GM18870 (cell line): ENCODE data around the gene MICALL1.
"Not testable (repeated sequence)": the region's sequence is repeated elsewhere in the genome, so short reads cannot be mapped to it uniquely, and the experiment has no call there.

Source experiments
- ATAC-seq: cut with Tn5 transposase; IDR thresholded peaks from one replicate; pipeline ENCODE4 v1.9.1; 2021; ENCODE audit warnings: moderate library complexity; ENCODE audit not compliant: unreplicated experiment

MICALL1 gene

DNA sequence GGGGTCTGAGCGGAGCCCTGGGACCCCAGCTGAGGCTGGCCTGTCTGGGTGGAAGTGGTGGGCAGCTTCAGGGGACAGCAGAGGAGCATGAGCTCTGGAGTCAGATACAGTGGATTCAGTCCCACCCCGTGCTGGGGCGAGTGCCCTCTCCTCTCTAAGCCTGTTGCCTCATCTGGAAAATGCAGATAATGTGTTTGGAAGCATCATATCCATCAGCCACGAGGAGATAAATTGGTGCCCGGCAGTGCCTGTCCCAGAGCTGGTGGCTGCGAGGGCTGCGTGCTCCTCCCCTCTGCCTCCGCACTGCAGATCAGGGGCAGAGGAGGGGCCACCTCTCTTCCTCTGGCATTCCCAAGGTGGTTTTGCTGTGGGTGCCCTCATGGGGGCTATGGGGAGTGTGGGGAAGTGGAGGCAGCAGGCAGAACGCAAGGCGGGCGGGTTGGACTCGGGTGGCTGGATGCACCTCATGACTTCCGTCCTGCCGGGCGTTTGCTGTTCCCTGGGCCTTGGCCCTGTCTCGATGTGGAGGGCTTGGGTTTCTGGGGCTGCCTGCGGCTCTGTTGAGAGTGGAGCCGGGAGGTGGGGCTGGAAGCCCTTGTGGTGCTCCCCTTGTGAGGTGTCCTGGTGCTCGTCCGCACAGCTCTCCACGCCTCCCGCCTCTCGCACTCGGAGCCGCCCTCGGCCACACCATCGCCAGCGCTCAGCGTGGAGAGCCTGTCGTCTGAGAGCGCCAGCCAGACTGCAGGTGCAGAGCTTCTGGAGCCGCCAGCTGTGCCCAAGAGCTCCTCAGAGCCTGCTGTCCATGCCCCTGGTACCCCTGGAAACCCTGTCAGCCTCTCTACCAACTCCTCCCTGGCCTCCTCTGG, 20.9 kb downstream of the MICALL1 start:
- no peak for ATAC-seq

DNA sequence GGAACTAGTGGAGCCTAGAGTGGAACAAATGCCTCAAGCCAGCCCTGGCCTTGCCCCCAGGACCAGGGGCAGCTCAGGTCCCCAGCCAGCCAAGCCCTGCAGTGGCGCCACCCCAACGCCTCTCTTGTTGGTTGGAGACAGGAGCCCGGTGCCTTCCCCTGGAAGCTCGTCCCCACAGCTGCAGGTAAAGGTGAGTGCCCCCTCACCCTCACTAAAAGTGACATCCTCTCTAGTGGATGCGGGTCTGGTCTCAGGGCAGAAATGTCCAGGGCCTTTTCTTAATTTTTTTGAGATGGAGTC, 21.5 kb downstream of the MICALL1 start:
- no peak for ATAC-seq

DNA sequence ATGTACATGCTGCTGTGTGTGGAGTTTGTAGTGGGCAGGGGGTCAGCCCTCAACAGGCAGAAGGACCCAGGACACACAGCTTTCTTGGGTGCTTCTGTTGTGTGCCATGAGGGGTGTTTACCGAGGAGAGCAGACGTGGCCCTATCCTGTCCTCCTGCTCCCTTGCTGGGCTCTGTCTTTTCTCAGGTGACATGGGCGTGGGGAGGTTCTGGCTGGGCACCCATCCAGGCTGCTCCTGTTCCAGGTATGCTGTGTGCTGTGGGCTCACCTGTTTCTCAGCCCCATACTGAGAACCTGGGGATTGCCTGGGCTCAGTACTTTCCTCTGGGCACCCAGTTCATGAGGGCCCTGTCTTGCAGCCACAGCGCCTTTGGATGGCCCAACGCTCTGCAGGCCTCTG, 23.3 kb downstream of the MICALL1 start:
- ATAC-seq: no peak

DNA sequence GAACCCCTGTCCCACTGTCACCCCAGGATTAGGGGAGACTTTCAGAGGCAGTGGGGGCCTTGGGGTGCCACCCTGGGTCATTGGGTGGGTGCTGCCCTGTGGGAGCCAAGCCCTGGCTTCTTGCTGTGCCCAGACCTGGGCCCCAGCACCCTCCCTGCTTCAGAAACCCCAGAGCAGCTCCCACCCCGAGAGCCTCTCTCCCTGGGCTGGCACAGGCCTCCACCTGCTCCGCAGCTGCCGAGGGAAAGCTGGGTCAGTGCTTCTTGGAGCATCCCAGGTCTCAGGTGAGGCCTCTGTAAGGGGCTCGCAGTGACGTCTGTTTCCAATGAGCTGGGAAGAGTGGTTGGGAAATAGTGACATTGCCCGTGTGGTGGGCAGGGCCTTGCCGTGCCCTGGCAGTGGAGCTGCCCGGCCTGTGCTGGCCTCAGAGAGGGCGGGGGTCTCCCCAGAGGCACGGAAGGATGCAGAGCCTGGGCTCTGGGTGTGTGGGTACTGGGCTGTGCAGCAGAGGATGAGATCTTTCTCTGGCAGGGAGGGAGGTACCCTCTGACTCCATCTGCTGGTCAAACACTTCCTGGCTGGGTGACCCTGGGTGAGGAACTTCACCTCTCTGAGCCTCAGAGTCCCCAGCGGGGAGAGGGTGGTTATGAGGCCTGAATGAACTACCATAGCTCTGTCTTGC, 24.3 kb downstream of the MICALL1 start:
- ATAC-seq: no peak

DNA sequence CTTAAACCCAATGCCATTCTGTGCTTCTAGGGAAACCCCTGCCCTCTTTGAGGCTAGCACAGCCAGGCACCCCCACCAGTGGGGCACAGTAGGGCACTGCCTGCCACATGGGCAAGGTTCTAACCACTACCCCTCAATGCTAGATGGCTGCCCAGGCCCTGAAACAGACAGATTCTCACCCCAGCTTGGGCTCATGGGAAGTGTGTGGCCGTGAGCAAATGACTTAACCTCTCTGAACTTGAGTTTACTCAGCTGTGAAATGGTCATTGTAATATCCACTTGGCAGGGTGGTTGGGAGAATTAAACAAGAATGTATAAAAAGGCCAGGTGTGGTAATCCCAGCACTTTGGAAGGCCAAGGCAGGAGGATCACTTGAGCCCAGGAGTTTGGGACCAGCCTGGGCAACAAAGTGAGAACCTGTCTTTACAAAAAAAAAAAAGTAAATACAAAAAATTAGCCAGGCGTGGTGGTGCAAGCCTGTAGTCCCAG, 24.9 kb downstream of the MICALL1 start:
- no peak for ATAC-seq

DNA sequence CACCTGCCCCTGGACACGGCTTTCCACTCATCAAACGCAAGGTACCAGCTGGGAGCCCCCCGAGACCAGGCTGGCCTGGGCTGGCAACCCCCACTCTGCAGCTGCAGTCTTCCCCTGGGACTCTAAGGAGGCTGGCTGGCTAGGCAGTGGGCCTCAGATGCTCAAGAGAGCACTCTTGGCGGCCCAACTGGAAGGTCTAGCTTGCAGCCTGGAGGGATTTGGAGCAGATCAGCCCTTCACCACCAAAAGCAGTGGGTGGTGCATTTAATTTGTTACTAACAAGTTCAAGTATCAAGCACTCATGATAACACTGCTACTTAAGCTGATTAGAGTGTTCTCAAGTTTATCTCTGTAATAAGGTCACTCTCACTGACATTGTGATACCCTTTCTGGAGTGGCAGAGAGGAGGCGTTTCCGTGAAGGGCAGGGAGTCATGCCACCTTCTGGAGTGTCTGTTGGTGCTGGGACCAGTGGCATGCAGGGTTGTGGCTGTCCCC, 25.8 kb downstream of the MICALL1 start:
- ATAC-seq: no peak

DNA sequence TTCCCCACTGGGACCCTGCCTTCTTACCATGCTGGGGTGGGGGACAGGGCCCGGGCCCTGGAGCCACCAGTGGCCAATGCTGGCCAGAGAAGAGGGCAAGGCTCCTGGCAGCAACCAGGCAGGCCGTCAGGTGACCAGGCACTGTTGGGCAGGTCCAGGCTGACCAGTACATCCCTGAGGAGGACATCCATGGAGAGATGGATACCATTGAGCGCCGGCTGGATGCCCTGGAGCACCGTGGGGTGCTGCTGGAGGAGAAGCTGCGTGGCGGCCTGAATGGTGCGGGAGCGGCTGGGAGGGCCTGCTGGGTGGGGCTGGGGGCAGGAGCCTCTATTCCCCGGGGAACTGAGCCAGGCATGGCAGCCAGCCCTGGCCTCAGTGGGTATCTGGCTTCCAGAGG, 26.3 kb downstream of the MICALL1 start:
- no peak for ATAC-seq

DNA sequence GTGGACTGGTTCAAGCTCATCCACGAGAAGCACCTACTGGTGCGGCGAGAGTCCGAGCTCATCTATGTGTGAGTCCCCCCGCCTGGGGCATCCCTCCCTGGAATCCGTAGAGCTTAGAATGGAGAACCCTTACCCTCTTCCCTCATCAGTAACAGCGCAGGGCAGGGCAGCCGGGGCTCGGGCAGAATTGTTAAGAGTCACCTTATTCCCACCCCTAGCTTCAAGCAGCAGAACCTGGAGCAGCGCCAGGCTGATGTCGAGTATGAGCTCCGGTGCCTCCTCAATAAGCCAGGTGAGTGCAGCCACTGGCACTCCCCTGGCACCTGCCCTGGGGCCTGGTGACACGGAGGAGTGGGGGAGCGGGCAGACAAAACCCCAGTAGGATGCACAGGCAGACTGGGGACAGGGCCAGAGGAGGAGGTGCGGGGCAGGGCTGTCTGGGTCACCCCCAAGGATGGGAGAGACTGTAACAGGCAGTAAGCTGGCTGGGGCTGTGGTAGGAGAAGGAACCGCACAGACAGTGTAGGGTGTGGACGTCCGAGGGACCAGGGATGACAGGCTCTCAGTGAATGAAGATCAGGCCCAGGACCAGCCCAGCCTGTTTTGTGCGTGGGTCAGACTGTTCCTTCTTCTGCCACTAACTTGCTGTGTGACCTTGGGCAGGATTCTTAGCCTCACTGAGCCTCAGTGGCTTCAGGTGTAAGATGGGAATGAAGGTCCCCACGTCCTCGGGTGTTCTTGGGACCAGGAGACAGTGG, 26.9 kb downstream of the MICALL1 start:
- no peak for ATAC-seq

DNA sequence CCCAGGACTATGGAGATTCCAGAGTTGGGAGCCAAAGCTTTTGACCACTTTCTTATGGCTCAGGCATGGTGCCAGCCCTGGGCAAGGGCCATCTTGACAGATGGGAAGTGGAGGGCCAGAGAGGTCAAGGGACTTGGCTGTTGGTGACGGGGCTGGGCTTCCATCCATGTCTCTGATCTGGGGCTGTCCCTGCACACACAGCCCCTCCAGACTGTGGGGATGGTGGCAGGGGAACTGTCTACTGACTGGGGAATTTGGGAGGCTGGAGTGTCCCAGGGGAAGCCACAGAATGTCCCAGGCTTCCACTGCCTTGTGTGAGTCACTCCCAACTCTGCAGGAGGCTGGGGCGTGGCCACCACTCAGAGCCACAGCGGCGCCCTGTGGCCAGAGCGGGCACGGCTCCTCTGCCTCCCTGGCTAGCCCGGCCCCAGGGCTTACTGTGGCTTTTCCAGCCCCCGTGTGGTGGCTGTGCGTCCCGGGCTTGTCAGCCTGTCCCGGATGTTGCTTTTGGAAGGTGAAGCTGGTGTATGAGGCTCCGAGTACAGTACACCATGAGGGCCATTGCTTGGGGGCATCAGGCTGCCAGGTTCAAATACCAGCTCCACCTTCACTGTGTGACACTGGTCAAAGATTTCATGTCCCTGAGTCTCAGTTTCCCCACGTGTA, 27.7 kb downstream of the MICALL1 start:
- peak; percentile 57 for ATAC-seq

DNA sequence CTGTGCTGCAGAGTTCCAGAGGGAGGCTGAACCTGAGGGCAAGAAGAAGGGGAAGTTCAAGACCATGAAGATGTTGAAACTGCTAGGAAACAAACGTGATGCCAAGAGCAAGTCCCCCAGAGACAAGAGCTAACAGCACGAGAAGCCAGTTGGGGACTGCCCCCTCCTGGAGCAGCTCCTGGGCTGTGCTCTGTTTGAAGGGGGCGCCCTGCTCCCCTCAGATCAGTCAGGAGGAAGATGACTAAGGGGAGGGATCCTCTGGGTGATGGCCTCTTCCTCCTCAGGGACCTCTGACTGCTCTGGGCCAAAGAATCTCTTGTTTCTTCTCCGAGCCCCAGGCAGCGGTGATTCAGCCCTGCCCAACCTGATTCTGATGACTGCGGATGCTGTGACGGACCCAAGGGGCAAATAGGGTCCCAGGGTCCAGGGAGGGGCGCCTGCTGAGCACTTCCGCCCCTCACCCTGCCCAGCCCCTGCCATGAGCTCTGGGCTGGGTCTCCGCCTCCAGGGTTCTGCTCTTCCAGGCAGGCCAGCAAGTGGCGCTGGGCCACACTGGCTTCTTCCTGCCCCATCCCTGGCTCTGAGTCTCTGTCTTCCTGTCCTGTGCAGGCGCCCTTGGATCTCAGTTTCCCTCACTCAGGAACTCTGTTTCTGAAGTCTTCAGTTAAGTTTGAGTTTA, 34.7 kb downstream of the MICALL1 start:
- ATAC-seq: no peak

DNA sequence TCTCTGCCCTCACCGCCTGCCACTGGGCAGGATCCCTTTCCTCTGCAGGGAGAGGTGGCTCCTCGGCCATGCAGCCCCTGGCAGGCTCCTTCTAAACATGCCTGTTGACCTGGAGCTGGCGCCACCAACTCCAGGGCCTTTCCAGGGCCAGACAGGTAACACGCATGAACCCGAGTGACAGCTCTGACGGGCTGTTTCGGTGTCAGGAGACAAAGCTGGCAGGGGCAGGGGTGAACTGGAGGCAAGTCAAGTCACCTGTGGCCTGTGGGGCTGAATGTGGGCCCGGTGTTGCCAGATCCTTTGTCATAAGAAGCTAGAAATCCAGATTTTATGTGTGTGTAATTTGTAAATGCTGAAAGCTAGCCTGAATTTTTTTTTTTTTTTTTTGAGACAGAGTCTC, 36.0 kb downstream of the MICALL1 start:
- no peak for ATAC-seq

DNA sequence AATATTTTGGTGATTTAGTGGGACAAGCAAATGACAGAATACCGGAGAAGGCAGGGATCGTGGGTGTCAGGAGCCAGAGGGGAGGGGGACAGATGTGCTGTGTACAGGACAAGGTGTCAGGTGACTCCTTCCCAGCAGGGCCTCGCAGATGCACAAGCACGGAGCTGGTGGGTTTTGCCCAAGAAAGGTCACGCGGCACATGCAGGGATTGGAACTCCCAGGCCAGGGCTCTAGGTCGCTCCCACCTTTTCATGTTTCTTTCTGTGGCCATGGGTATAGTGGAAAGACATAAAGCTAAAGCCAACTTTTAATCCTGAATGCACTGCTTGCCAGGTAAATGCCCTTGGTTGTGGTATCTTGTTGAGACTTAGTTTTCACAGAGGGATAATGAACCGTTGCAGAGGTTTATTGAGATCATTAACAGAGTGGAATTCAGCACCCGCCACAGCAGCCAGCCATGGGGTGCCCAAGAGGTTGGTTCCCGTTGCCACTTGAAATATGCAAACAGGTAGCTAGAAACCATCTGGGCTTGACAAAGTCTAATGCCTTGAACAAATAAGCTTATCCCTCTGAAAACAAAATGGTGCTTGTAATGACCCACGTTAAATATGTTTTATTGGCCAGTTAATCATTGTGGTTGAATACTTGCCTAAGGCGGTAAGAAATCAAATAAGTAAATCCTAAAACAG, 37.2 kb downstream of the MICALL1 start:
- no peak for ATAC-seq

DNA sequence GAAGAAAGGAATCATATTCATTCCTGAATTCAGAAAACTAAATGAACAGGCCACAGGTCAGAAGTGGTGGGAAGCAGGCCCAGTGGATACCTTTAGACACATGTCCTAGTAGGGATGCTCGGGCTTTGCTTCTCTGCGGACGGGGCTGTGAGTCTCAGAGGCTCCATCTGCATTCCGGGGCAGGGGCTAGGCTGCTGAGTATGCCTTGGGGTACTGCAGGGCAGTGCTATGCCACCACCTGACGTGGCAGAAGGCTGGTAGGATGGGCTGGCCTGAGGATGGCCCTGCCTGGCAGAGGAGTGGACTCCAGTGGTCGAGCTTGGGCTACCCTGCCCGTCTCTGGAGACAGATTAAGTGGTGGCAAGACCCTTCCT, 37.7 kb downstream of the MICALL1 start:
- no peak for ATAC-seq

DNA sequence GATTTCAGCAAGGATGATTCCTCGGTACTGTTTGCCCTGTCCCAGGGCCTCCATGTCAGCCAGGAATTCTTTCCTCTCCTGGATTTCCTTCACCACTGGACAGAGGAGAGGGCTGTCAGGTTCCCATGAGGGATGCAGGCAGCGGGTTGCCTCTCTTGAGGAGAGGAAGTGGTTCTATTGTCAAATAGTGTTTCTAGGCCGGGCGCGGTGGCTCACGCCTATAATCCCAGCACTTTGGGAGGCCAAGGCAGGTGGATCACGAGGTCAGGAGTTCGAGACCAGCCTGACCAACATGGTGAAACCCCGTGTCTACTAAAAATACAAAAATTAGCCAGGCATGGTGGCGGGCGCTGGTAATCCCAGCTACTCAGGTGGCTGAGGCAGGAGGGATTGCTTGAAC, 38.3 kb downstream of the MICALL1 start:
- not testable (repeated sequence) for ATAC-seq

DNA sequence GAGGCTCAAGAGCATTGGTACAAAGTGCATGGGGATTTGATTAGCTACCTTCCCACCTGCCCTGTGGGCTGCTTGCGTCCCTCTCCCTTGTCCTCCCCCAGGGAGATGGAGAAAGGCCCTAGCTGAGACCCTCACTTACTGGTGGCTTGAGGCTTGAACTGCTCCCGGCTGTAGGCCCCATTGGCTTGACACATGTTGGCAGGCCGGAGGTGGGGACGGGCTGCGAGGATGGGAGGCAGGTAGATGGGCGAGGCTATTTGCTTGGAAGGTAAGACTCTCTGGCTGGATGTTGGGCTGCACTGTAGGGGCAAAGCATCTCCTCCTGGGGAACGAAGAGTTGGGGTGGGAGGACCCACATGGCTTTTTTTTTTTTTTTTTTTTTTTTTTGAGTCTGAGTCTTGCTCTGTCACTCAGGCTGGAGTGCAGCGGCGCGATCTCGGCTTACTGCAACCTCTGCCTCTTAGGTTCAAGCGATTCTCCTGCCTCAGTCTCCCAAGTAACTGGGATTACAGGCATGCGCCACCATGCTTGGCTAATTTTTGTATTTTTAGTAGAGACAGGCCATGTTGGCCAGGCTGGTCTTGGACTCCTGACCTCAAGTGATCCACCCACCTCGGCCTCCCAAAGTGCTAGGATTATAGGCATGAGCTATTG, 41.2 kb downstream of the MICALL1 start:
- not testable (repeated sequence) for ATAC-seq

DNA sequence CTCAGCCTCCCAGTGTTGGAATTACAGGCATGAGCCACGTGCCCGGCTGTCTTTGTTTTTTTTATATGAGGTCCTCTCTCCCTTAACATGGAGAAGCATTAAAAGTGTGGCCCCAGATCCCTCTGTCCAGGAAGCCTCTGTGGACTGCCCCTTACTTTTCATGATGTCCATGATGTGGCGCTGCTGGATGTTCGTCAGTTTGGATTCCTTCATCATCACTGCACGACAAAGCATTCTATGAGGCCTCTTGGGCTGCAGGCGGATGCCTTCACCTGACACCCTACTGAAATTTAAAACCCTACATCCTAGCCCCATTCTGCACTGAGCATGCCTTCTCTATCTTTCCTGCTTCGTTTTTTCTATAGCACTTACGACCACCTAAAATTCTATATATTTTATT, 45.2 kb downstream of the MICALL1 start:
- no peak for ATAC-seq

DNA sequence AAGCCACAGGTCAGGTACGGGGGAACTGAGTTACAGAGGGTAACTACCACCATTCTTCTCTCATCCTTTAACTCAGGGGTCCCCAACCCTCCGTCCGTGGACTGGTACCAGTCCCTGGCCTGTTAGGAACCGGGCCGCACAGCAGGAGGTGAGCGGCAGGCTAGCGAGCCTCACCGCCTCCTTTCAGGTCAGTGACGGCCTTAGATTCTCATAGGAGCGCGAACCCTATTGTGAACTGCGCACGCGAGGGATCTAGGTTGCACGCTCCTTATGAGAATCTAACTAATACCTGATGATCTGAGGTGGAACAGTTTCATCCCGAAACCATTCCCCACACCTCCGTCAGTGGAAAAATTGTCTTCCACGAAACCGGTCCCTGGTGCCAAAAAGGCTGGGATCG, 46.5 kb downstream of the MICALL1 start:
- not testable (repeated sequence) for ATAC-seq

DNA sequence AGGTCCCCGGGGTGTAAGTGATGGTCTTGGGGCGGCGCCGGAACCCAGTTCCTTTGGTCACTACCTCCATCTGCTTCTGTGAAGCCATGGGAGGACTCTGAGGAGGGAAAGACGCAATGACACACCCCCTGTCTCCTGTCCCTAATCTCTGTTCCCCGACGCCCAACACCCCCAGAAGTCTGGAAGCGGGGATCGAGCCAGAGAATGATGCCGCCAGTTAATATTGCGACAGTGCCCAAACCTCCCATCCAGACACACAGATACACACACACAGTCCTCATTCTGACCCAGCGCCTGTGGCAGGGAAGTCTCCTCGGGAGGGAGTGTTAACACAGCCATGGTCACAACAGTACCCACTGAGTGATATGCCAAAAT, 47.0 kb downstream of the MICALL1 start:
- peak; percentile 31 for ATAC-seq

DNA sequence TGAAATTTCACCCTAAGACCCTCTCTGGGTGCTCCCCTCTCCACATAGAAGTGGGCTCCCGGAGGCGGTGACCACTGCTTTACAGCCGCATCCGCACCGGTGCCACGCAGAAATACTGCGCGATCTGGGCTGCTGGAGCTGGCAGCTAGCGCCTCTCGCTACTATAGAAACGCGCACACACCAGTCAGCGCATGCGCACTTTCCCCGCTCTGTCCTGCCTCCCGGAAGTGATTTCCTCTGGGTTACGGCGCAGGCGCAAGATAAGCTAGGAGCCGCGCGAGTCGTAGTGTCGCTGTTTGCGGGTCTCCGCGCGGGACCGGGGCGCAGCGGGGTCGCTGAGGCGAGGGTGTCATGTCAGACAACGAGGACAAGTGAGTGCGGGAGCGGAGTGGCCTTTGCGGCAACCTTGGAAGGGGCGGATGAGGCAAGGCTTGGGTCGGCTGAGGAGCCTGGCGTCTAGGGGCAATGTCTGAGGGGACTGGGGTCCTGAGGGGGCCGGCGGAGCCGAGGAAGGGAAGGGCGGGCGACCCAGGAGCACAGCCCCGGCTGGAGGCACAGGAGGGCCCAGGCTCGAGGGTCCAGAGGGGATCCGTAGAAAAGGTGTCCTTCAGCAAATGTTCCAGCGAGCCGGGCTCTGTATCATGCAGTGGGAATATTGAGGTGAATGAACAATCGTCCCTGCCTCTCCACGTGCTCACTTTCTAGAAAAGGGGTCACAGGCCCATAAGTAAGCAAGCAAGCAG, 47.5 kb downstream of the MICALL1 start, which contains the start of the genes C22orf23 and POLR2F:
Gene C22orf23 (minus strand): TSS at position 165 of the 743 bp plus-strand sequence. CDS start 452 bp downstream, outside the sequence.
Gene POLR2F (plus strand): TSS at position 263 of the 743 bp plus-strand sequence. CDS start 89 bp downstream, at position 352.
- peak; percentile 78 for ATAC-seq
